GM12878 (cell line): Measurements from ENCODE around the gene SLC12A9. TPM values are rescaled to one million over a fixed set of nuclear protein-coding genes. Genes with fewer than 3 reads are reported as not detected.
"Not testable (repeated sequence)": the region's sequence is repeated elsewhere in the genome, so short reads cannot be mapped to it uniquely, and the experiment has no call there.

Source experiments
- ATAC-seq: fragments of 200-7000 bp; cut with Tn5 transposase; 3 replicates; pipeline ENCODE4 v1.9.1; 2020; ENCODE audit warnings: mild to moderate bottlenecking, moderate library complexity
- BruUV-seq: library from RNA; stranded (reverse); fragments of 400-500 nt; replicated peaks from 2 replicates; lab custom pipeline; 2021; lab: Mats Ljungman, UMichigan
- CTCF ChIA-PET: fragments of 300-600 bp; sonication (Branson Sonifier 250); formaldehyde crosslinking; extraction: SDS; loops from one replicate; lab custom pipeline; 2021; ENCODE audit warnings: inconsistent platforms; lab: Yijun Ruan, JAX
- POLR2A ChIA-PET: fragments of 350-600 bp; formaldehyde crosslinking; extraction: SDS; loops from one replicate; lab custom pipeline; 2021; ENCODE audit warnings: inconsistent platforms; lab: Charles Lee
- RAD21 ChIA-PET: fragments of 300-600 bp; sonication (Branson Sonifier 250); formaldehyde crosslinking; loops from one replicate; lab custom pipeline; 2023; ENCODE audit warnings: antibody characterized with exemption; ENCODE audit not compliant: unreplicated experiment; lab: Charles Lee
- SMC1A ChIA-PET: fragments of 300-600 bp; sonication (Branson Sonifier 250); formaldehyde crosslinking; loops from one replicate; lab custom pipeline; 2023; ENCODE audit not compliant: unreplicated experiment, uncharacterized antibody; lab: Charles Lee
- DNase-seq: peaks from one replicate; pipeline ENCODE4 v3.0.0-alpha.2; 2011; ENCODE audit warnings: low read depth, low spot score
- FAIRE-seq: peaks from 3 replicates; lab custom pipeline; 2011; peaks lifted over from hg19 to GRCh38; lab: Jason Lieb, UNC
- H2AFZ ChIP-seq: 2 replicates; pipeline ENCODE4 v1.6.0; 2011; ENCODE audit warnings: low read depth, low read length, control low read depth; ENCODE audit not compliant: control insufficient read depth
- H3K27ac ChIP-seq: 2 replicates; pipeline ENCODE4 v1.5.1; 2011; ENCODE audit warnings: control low read depth; ENCODE audit not compliant: control insufficient read depth, insufficient read depth
- H3K27me3 ChIP-seq, 2 experiments: replicated peaks in 1 of 2; 2 replicates each; pipeline versions ENCODE4 v1.6.0 to v1.6.1; 2011; ENCODE audit warnings: low read length in 1 of 2; ENCODE audit not compliant: control insufficient read depth in 2 of 2, insufficient read depth in 2 of 2
- H3K36me3 ChIP-seq, 2 experiments: 2 replicates each; pipeline ENCODE4 v1.5.1; 2011; ENCODE audit warnings: low read length in 1 of 2; ENCODE audit not compliant: control insufficient read depth in 2 of 2, insufficient read depth in 2 of 2
- H3K4me1 ChIP-seq: 2 replicates; pipeline ENCODE4 v1.6.1; 2011; ENCODE audit warnings: mild to moderate bottlenecking, low read length, moderate library complexity, mixed read lengths; ENCODE audit not compliant: control insufficient read depth, insufficient read depth
- H3K4me2 ChIP-seq: 2 replicates; pipeline ENCODE4 v1.6.0; 2011; ENCODE audit warnings: control low read depth; ENCODE audit not compliant: control insufficient read depth, insufficient read depth
- H3K4me3 ChIP-seq: fragments of 200-600 bp; sonication (generic); 2 replicates; pipeline ENCODE4 v1.5.1; 2016
- H3K79me2 ChIP-seq: 2 replicates; pipeline ENCODE4 v1.6.0; 2011; ENCODE audit warnings: low read length; ENCODE audit not compliant: control insufficient read depth, insufficient read depth
- H3K9ac ChIP-seq: 2 replicates; pipeline ENCODE4 v1.8.0; 2011; ENCODE audit warnings: low read length, control low read depth, mixed read lengths; ENCODE audit not compliant: control insufficient read depth, insufficient read depth
- H3K9me3 ChIP-seq: replicated peaks from 3 replicates; pipeline ENCODE4 v1.5.1; 2011; ENCODE audit warnings: mild to moderate bottlenecking, low read length; ENCODE audit not compliant: control insufficient read depth, insufficient read depth
- H4K20me1 ChIP-seq: 2 replicates; pipeline ENCODE4 v1.6.0; 2011; ENCODE audit not compliant: control insufficient read depth, insufficient read depth
- CBX5 ChIP-seq: sonication (generic); IDR thresholded peaks from 2 replicates; pipeline ENCODE4 v1.6.1; 2016; ENCODE audit warnings: low read depth, moderate library complexity, mild to moderate bottlenecking, inconsistent platforms
- CREB1 ChIP-seq: IDR thresholded peaks from 2 replicates; pipeline ENCODE4 v1.6.1; 2012; ENCODE audit warnings: low read depth, mild to moderate bottlenecking, inconsistent platforms
- SREBF1 ChIP-seq: IDR thresholded peaks from 2 replicates; pipeline ENCODE4 v1.6.1; 2012; ENCODE audit warnings: mild to moderate bottlenecking, low read length
- STAT3 ChIP-seq: IDR thresholded peaks from 2 replicates; pipeline ENCODE4 v1.6.1; 2011; ENCODE audit warnings: low read depth, low read length, improper control_type of control experiment
- YBX1 ChIP-seq: fragments of 450-650 bp; IDR thresholded peaks from 2 replicates; pipeline ENCODE4 v1.6.1; 2016; ENCODE audit warnings: antibody characterized with exemption
- WGBS: methylation state at CpG from one replicate; pipeline ENCODE4 v1.1.6; 2016; ENCODE audit warnings: low lambda C conversion rate; ENCODE audit not compliant: insufficient replicate concordance, insufficient coverage; ENCODE audit errors: missing lambda C conversion rate; 5-methylcytosine and 5-hydroxymethylcytosine counted together
- in situ Hi-C: fragments of 300-500 bp; cut with MboI; formaldehyde crosslinking; loops from 9 replicates; pipeline ENCODE4 v1.14.3; 2018; ENCODE audit warnings: mixed read lengths
- intact Hi-C: fragments of 100-400 bp; cut with micrococcal nuclease; formaldehyde crosslinking; loops from one replicate; pipeline ENCODE4 v1.14.2; 2022; ENCODE audit not compliant: unreplicated experiment
- polyA plus RNA-seq, 11 experiments: library from polyadenylated mRNA; depleted of rRNA in 4 of 11; unstranded in 6 of 11; stranded (reverse) in 5 of 11; fragments of >200 nt; fragmentation: Nextera tagmentation in 4 of 11; fragmentation: Illumina TruSeq in 1 of 11; extraction: Ambion mirVana in 4 of 11; extraction: Trizol in 1 of 11; gene quantifications; 1 replicate in 1 of 11; 2 replicates in 10 of 11; pipeline versions ENCODE4 v1.2.1 to v1.2.3, GENCODE V29; 2011 to 2016; ENCODE audit warnings: inconsistent platforms in 2 of 11, missing spikeins in 2 of 11, low read depth in 1 of 11
- total RNA-seq, 4 experiments: library from RNA; depleted of rRNA in 3 of 4; stranded (reverse); fragments of >200 nt in 3 of 4; fragmentation: Illumina TruSeq in 1 of 4; extraction: Trizol in 1 of 4; gene quantifications; 2 replicates each; pipeline versions ENCODE4 v1.2.1 to v1.2.3, GENCODE V29; 2013 to 2021
- TF ChIP-seq, protein P1 (sequence below): fragments of 450-650 bp; IDR thresholded peaks from 2 replicates; pipeline ENCODE4 v1.6.1; 2017; ENCODE audit warnings: borderline replicate concordance
- TF ChIP-seq, protein P2 (sequence below): fragments of 450-650 bp; conservative IDR thresholded peaks from 2 replicates; pipeline ENCODE4 v1.6.1; 2017; ENCODE audit warnings: mild to moderate bottlenecking, moderate library complexity

SLC12A9 gene
- total and polyA plus RNA-seq, 10 of the 15 experiments (the other 5 are each of a cell fraction or from before 2014, with no cell fraction given): 0.24 to 18.5 (median 9.4) TPM

DNA sequence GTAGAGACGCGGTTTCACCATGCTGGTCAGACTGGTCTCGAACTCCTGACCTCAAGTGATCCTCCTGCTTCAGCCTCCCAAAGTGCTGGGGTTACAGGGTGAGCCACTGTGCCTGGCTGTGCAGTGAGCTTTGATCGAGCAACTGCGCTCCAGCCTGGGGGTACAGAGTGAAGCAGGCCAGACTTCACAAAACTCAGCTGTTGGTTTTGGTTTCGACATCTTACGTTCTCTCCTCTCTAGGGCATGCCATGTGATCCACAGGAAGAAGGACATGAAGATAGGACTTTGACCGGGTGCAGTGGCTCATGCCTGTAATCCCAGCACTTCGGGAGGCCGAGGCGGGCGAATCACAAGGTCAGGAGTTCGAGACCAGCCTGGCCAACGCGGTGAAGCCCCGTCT lies 36.0 kb upstream of the SLC12A9 start:
- H4K20me1 ChIP-seq, H3K36me3 ChIP-seq, H3K4me3 ChIP-seq, H3K4me2 ChIP-seq, intact Hi-C loops, DNase-seq, H3K9ac ChIP-seq, H3K27ac ChIP-seq, ATAC-seq, H3K9me3 ChIP-seq, RAD21 ChIA-PET, H2AFZ ChIP-seq, in situ Hi-C loops, H3K4me1 ChIP-seq, FAIRE-seq, SMC1A ChIA-PET, H3K27me3 ChIP-seq, BruUV-seq, H3K79me2 ChIP-seq: not testable (repeated sequence)
- ChIA-PET POLR2A (interaction anchor here (0.7 kb wide), 1 partner anchor 15 kb away, joined by 3 read pairs; no protein-coding TSS in a partner anchor), CTCF (interaction anchor here (1.1 to 1.2 kb wide), 3 partner anchors 14 to 79 kb away, joined by 3 to 5 read pairs (median 3); partner anchors contain the start of genes ACHE and SLC12A9)
- WGBS: 81% methylated on average over 16 of the region's 16 CpGs

DNA sequence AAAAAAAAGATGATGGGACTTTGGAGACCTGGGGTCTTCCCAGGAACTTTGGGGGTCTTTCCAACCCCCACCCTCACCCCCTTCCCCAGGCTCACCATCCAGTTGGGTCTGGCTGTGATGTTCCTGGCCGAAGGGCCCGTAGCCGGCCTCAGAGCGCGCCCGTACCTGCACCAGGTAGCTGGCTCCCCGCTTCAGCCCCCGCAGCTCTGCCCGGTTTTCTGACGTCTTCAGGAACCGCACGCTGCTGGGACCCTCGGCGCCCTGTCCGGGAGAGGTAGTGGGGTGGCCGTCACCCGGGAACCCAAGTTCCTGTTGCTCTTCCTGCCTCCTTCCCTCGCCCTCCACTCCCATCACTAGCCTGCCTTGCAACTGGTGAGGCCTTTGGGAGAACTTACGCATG lies 35.4 kb upstream of the SLC12A9 start:
- in situ Hi-C loops: no loop called here
- no peaks in the 10 kb centered on the region for H3K27me3 ChIP-seq
- H3K9ac ChIP-seq: no peak overlapping the region
- ATAC-seq: no peak
- H4K20me1 ChIP-seq: no peaks in the 10 kb centered on the region
- H3K79me2 ChIP-seq: no peaks in the 10 kb centered on the region
- SMC1A ChIA-PET: no interaction called here
- H3K4me1 ChIP-seq: no peaks in the 10 kb centered on the region
- H3K4me3 ChIP-seq: no peak overlapping the region
- no peak for DNase-seq
- intact Hi-C loops: no loop called here
- H3K27ac ChIP-seq: no peak overlapping the region
- no peaks in the 10 kb centered on the region for H3K36me3 ChIP-seq
- no peak overlapping the region for H2AFZ ChIP-seq
- TF ChIP-seq, protein P1, sequence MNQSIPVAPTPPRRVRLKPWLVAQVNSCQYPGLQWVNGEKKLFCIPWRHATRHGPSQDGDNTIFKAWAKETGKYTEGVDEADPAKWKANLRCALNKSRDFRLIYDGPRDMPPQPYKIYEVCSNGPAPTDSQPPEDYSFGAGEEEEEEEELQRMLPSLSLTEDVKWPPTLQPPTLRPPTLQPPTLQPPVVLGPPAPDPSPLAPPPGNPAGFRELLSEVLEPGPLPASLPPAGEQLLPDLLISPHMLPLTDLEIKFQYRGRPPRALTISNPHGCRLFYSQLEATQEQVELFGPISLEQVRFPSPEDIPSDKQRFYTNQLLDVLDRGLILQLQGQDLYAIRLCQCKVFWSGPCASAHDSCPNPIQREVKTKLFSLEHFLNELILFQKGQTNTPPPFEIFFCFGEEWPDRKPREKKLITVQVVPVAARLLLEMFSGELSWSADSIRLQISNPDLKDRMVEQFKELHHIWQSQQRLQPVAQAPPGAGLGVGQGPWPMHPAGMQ: no peak
- TF ChIP-seq CREB1: no peak
- no peak for TF ChIP-seq CBX5
- TF ChIP-seq SREBF1: no peak
- TF ChIP-seq STAT3: no peak
- TF ChIP-seq, protein P2, sequence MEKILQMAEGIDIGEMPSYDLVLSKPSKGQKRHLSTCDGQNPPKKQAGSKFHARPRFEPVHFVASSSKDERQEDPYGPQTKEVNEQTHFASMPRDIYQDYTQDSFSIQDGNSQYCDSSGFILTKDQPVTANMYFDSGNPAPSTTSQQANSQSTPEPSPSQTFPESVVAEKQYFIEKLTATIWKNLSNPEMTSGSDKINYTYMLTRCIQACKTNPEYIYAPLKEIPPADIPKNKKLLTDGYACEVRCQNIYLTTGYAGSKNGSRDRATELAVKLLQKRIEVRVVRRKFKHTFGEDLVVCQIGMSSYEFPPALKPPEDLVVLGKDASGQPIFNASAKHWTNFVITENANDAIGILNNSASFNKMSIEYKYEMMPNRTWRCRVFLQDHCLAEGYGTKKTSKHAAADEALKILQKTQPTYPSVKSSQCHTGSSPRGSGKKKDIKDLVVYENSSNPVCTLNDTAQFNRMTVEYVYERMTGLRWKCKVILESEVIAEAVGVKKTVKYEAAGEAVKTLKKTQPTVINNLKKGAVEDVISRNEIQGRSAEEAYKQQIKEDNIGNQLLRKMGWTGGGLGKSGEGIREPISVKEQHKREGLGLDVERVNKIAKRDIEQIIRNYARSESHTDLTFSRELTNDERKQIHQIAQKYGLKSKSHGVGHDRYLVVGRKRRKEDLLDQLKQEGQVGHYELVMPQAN: no peak
- no peak for TF ChIP-seq YBX1
- RAD21 ChIA-PET: no interaction called here
- H3K9me3 ChIP-seq: no peaks in the 10 kb centered on the region
- POLR2A ChIA-PET: no interaction called here
- no peak for FAIRE-seq
- 78% methylated on average over 19 of the region's 19 CpGs for WGBS
- BruUV-seq: no TSS peak
- CTCF ChIA-PET: interaction anchor here (0.6 kb wide), 1 partner anchor 497 kb away, joined by 3 read pairs; no protein-coding TSS in a partner anchor
- no peak overlapping the region for H3K4me2 ChIP-seq
